HEK293 (cell line): ENCODE results near the gene CHRNA7.

Experiments
- CTCF ChIA-PET: fragments of 350-600 bp; formaldehyde crosslinking; extraction: SDS; loops from one replicate; lab custom pipeline; 2021; ENCODE audit warnings: antibody characterized with exemption; lab: Yijun Ruan, JAX
- POLR2A ChIA-PET: fragments of 300-600 bp; formaldehyde crosslinking; extraction: SDS; loops from one replicate; lab custom pipeline; 2020; ENCODE audit warnings: antibody characterized with exemption, inconsistent platforms; lab: Yijun Ruan, JAX
- H3K27ac ChIP-seq: fragments of 200-500 bp; sonication (Bioruptor generic); 2 replicates; pipeline ENCODE4 v1.5.1; 2014; ENCODE audit warnings: low read depth, low read length, control low read depth, inconsistent platforms; ENCODE audit errors: extremely low read depth
- H3K36me3 ChIP-seq, 2 experiments: fragments of 200-500 bp in 1 of 2; sonication (Bioruptor generic) in 1 of 2; 1 replicate in 1 of 2; 2 replicates in 1 of 2; pipeline ENCODE4 v1.5.1; 2014 to 2017; ENCODE audit warnings: inconsistent platforms in 2 of 2, low read length in 2 of 2; ENCODE audit not compliant: control insufficient read depth in 2 of 2, insufficient read depth in 1 of 2
- H3K4me1 ChIP-seq: fragments of 200-500 bp; sonication (Bioruptor generic); 2 replicates; pipeline ENCODE4 v1.5.1; 2014; ENCODE audit warnings: mild to moderate bottlenecking, low read length, inconsistent platforms; ENCODE audit not compliant: control insufficient read depth, insufficient read depth
- H3K4me3 ChIP-seq: 2 replicates; pipeline ENCODE4 v1.5.1; 2011; ENCODE audit warnings: low read depth, mild to moderate bottlenecking, control low read depth, low read length, moderate library complexity
- H3K9me3 ChIP-seq: fragments of 200-500 bp; sonication (Bioruptor generic); 2 replicates; pipeline ENCODE4 v1.5.1; 2014; ENCODE audit warnings: low read depth, low read length, inconsistent platforms; ENCODE audit not compliant: control insufficient read depth, insufficient read depth
- FEZF1 ChIP-seq: fragments of 450-650 bp; formaldehyde crosslinking; IDR thresholded peaks from 2 replicates; pipeline ENCODE4 v1.5.1; 2016; ENCODE audit warnings: missing biosample characterization, missing genetic modification characterization
- REPIN1 ChIP-seq: fragments of 450-650 bp; formaldehyde crosslinking; IDR thresholded peaks from 2 replicates; pipeline ENCODE4 v1.5.1; 2017; ENCODE audit warnings: missing biosample characterization, missing genetic modification characterization, low read depth
- REST ChIP-seq: fragments of 450-650 bp; formaldehyde crosslinking; IDR thresholded peaks from 2 replicates; pipeline ENCODE4 v1.5.1; 2016; ENCODE audit warnings: missing biosample characterization, missing genetic modification characterization
- SETDB1 ChIP-seq: IDR thresholded peaks from one replicate; pipeline ENCODE4 v1.6.1; 2017; ENCODE audit warnings: mild to moderate bottlenecking, low read length, moderate library complexity, mixed read lengths; ENCODE audit not compliant: insufficient read length
- SP2 ChIP-seq: fragments of 450-650 bp; formaldehyde crosslinking; IDR thresholded peaks from 2 replicates; pipeline ENCODE4 v1.5.1; 2016; ENCODE audit warnings: missing biosample characterization, missing genetic modification characterization
- YY1 ChIP-seq: fragments of 450-650 bp; formaldehyde crosslinking; IDR thresholded peaks from 2 replicates; pipeline ENCODE4 v1.5.1; 2018; ENCODE audit warnings: missing biosample characterization, missing genetic modification characterization
- ZBTB20 ChIP-seq: fragments of 450-650 bp; formaldehyde crosslinking; IDR thresholded peaks from 2 replicates; pipeline ENCODE4 v1.5.1; 2016; ENCODE audit warnings: missing biosample characterization, missing genetic modification characterization
- ZBTB49 ChIP-seq: fragments of 450-650 bp; formaldehyde crosslinking; IDR thresholded peaks from 2 replicates; pipeline ENCODE4 v1.5.1; 2016; ENCODE audit warnings: missing biosample characterization, missing genetic modification characterization, low read depth
- ZBTB8A ChIP-seq: fragments of 450-650 bp; formaldehyde crosslinking; IDR thresholded peaks from 2 replicates; pipeline ENCODE4 v1.5.1; 2016; ENCODE audit warnings: missing biosample characterization, missing genetic modification characterization
- ZFHX2 ChIP-seq: fragments of 450-650 bp; formaldehyde crosslinking; conservative IDR thresholded peaks from 2 replicates; pipeline ENCODE4 v1.5.1; 2016; ENCODE audit warnings: missing biosample characterization, missing genetic modification characterization
- ZNF148 ChIP-seq: fragments of 450-650 bp; formaldehyde crosslinking; IDR thresholded peaks from 2 replicates; pipeline ENCODE4 v1.5.0; 2017; ENCODE audit warnings: missing biosample characterization, missing genetic modification characterization, borderline replicate concordance
- ZNF157 ChIP-seq: fragments of 450-650 bp; formaldehyde crosslinking; IDR thresholded peaks from 2 replicates; pipeline ENCODE4 v1.5.1; 2016; ENCODE audit warnings: missing biosample characterization, missing genetic modification characterization
- ZNF2 ChIP-seq: fragments of 450-650 bp; formaldehyde crosslinking; IDR thresholded peaks from 2 replicates; pipeline ENCODE4 v1.5.1; 2016; ENCODE audit warnings: missing biosample characterization, missing genetic modification characterization
- ZNF214 ChIP-seq: fragments of 450-650 bp; formaldehyde crosslinking; IDR thresholded peaks from 2 replicates; pipeline ENCODE4 v1.5.1; 2017; ENCODE audit warnings: missing biosample characterization, mild to moderate bottlenecking, missing genetic modification characterization, borderline replicate concordance
- ZNF362 ChIP-seq: fragments of 450-650 bp; formaldehyde crosslinking; IDR thresholded peaks from 2 replicates; pipeline ENCODE4 v1.5.1; 2016; ENCODE audit warnings: missing biosample characterization, missing genetic modification characterization
- ZNF433 ChIP-seq: fragments of 450-650 bp; formaldehyde crosslinking; IDR thresholded peaks from 2 replicates; pipeline ENCODE4 v1.5.1; 2016; ENCODE audit warnings: missing biosample characterization, missing genetic modification characterization, low read depth
- ZNF449 ChIP-seq: fragments of 450-650 bp; formaldehyde crosslinking; IDR thresholded peaks from 2 replicates; pipeline ENCODE4 v1.5.1; 2017; ENCODE audit warnings: missing biosample characterization, mild to moderate bottlenecking, missing genetic modification characterization, moderate library complexity
- ZNF488 ChIP-seq: fragments of 450-650 bp; formaldehyde crosslinking; IDR thresholded peaks from 2 replicates; pipeline ENCODE4 v1.5.1; 2016; ENCODE audit warnings: missing biosample characterization, missing genetic modification characterization
- ZNF560 ChIP-seq: fragments of 450-650 bp; formaldehyde crosslinking; IDR thresholded peaks from 2 replicates; pipeline ENCODE4 v1.5.1; 2017; ENCODE audit warnings: missing biosample characterization, missing genetic modification characterization, borderline replicate concordance
- ZNF629 ChIP-seq: fragments of 450-650 bp; formaldehyde crosslinking; IDR thresholded peaks from 2 replicates; pipeline ENCODE4 v1.5.1; 2017; ENCODE audit warnings: missing biosample characterization, missing genetic modification characterization
- ZNF660 ChIP-seq: fragments of 450-650 bp; IDR thresholded peaks from 2 replicates; pipeline ENCODE4 v1.5.1; 2018; ENCODE audit warnings: missing biosample characterization, mild to moderate bottlenecking, missing genetic modification characterization

The CHRNA7 gene

GRCh38 chr15:31997711-31998110 lies 32.6 kb upstream of the CHRNA7 start:
- Histone ChIP-seq H3K27ac (no peak overlapping the region), H3K9me3 (no peaks in the 10 kb centered on the region), H3K36me3 (no peaks in the 10 kb centered on the region), H3K4me1 (no peaks in the 10 kb centered on the region), H3K4me3 (no peak overlapping the region)
- POLR2A ChIA-PET: no interaction called here
- CTCF ChIA-PET: interaction anchor here (0.6 kb wide), 1 partner anchor 28 kb away, joined by 3 read pairs; no protein-coding TSS in a partner anchor
- TF ChIP-seq ZNF362 (tag by site-specific recombination) (no peak), REPIN1 (tag by site-specific recombination) (no peak), ZNF660 (tag by site-specific recombination) (no peak), ZNF629 (tag by site-specific recombination) (no peak), ZBTB20 (tag by site-specific recombination) (no peak), ZNF433 (tag by site-specific recombination) (no peak), ZNF214 (tag by site-specific recombination) (no peak), ZNF2 (tag by site-specific recombination) (no peak), SP2 (tag by site-specific recombination) (no peak), ZBTB49 (no peak), ZNF488 (tag by site-specific recombination) (no peak), ZFHX2 (no peak)

GRCh38 chr15:32003558-32003957 lies 26.8 kb upstream of the CHRNA7 start:
- no peak for TF ChIP-seq REST (tag by site-specific recombination)
- TF ChIP-seq SETDB1: no peak
- TF ChIP-seq ZNF449 (tag by site-specific recombination): no peak
- no peak for TF ChIP-seq FEZF1 (tag by site-specific recombination)
- no peak for TF ChIP-seq YY1 (tag by site-specific recombination)
- no peak for TF ChIP-seq REPIN1 (tag by site-specific recombination)
- no peak for TF ChIP-seq ZNF157
- no peak for TF ChIP-seq ZBTB8A (tag by site-specific recombination)
- TF ChIP-seq ZNF560 (tag by site-specific recombination): no peak
- no peak for TF ChIP-seq ZNF148
- ChIA-PET POLR2A (no interaction called here), CTCF (interaction anchor here (2.2 kb wide), 1 partner anchor 26 kb away, joined by 12 read pairs; no protein-coding TSS in a partner anchor)
- Histone ChIP-seq H3K4me1 (no peaks in the 10 kb centered on the region), H3K9me3 (no peaks in the 10 kb centered on the region), H3K36me3 (no peaks in the 10 kb centered on the region), H3K27ac (no peak overlapping the region), H3K4me3 (no peak overlapping the region)
